K562 (cell line): Measurements from ENCODE around the gene PPP1R9B. TPM values are rescaled to one million over a fixed set of nuclear protein-coding genes. Genes with fewer than 3 reads are reported as not detected.

Experiments
- ATAC-seq: fragments of 200-7000 bp; cut with Tn5 transposase; 3 replicates; pipeline ENCODE4 v1.9.1; 2020; ENCODE audit warnings: moderate library complexity
- BruUV-seq: library from RNA; stranded (reverse); fragments of 400-500 nt; replicated peaks from 2 replicates; lab custom pipeline; 2021; lab: Mats Ljungman, UMichigan
- CTCF ChIA-PET: fragments of 300-600 bp; formaldehyde crosslinking; extraction: SDS; loops from one replicate; lab custom pipeline; 2021; ENCODE audit warnings: low intra/inter-chr PET ratio; lab: Yijun Ruan, JAX
- POLR2A ChIA-PET: fragments of 300-600, 350-650 bp; sonication (Branson Sonifier 250); formaldehyde crosslinking; extraction: SDS; loops from one replicate; lab custom pipeline; 2021; ENCODE audit warnings: antibody characterized with exemption, inconsistent platforms; lab: Yijun Ruan, JAX
- DNase-seq, 4 experiments: peaks; one replicate each; pipeline versions ENCODE4 v3.0.0 to v3.0.0-alpha.2; 2011 to 2018; ENCODE audit warnings: low spot score in 3 of 4, mixed read lengths in 3 of 4; ENCODE audit errors: extremely low read depth in 1 of 4
- FAIRE-seq: peaks from 2 replicates; lab custom pipeline; 2011; peaks lifted over from hg19 to GRCh38; lab: Jason Lieb, UNC
- H2AFZ ChIP-seq: 2 replicates; pipeline ENCODE4 v1.6.0; 2011; ENCODE audit warnings: low read depth, low read length, control low read depth, inconsistent platforms
- H3K27ac ChIP-seq: fragments of 200-600 bp; 3 replicates; pipeline ENCODE4 v1.8.0; 2011; ENCODE audit warnings: low read depth, mild to moderate bottlenecking, control low read depth, inconsistent platforms, low read length, moderate library complexity, mixed read lengths; ENCODE audit errors: extremely low read depth
- H3K27me3 ChIP-seq, 2 experiments: fragments of 300-600 bp in 1 of 2; 2 replicates in 1 of 2; 3 replicates in 1 of 2; pipeline versions ENCODE4 v1.6.0 to v1.8.0; 2011; ENCODE audit warnings: inconsistent platforms in 2 of 2, low read length in 2 of 2, mild to moderate bottlenecking in 1 of 2, mixed read lengths in 1 of 2, moderate library complexity in 1 of 2; ENCODE audit not compliant: control insufficient read depth in 2 of 2, insufficient read depth in 2 of 2
- H3K36me3 ChIP-seq: fragments of 300-600 bp; 3 replicates; pipeline ENCODE4 v1.8.0; 2011; ENCODE audit warnings: mild to moderate bottlenecking, low read length, inconsistent platforms; ENCODE audit not compliant: control insufficient read depth, insufficient read depth
- H3K4me1 ChIP-seq, 2 experiments: fragments of 200-600 bp in 1 of 2; replicated peaks in 1 of 2; 2 replicates in 1 of 2; 3 replicates in 1 of 2; pipeline versions ENCODE4 v1.5.1 to v1.8.0; 2011; ENCODE audit warnings: inconsistent platforms in 2 of 2, low read length in 2 of 2, mild to moderate bottlenecking in 1 of 2, mixed read lengths in 1 of 2, moderate library complexity in 1 of 2; ENCODE audit not compliant: control insufficient read depth in 2 of 2, insufficient read depth in 2 of 2
- H3K4me2 ChIP-seq: 2 replicates; pipeline ENCODE4 v1.6.1; 2011; ENCODE audit warnings: low read length, control low read depth, inconsistent platforms, mixed read lengths; ENCODE audit not compliant: insufficient read depth
- H3K4me3 ChIP-seq: fragments of 200-600 bp; sonication (generic), shearing (Covaris generic); 2 replicates; pipeline ENCODE4 v1.5.1; 2016; ENCODE audit warnings: control low read depth, inconsistent platforms
- H3K79me2 ChIP-seq: fragments of 200-600 bp; 3 replicates; pipeline ENCODE4 v1.8.0; 2011; ENCODE audit warnings: low read length, inconsistent platforms; ENCODE audit not compliant: control insufficient read depth, insufficient read depth
- H3K9ac ChIP-seq, 2 experiments: 2 replicates each; pipeline versions ENCODE4 v1.6.0 to v1.6.1; 2011; ENCODE audit warnings: low read depth in 2 of 2, low read length in 2 of 2, control low read depth in 1 of 2, inconsistent platforms in 1 of 2, mild to moderate bottlenecking in 1 of 2, mixed read lengths in 1 of 2; ENCODE audit not compliant: insufficient read depth in 1 of 2
- H3K9me1 ChIP-seq: one replicate; pipeline ENCODE4 v1.6.0; 2011; ENCODE audit warnings: inconsistent platforms, mild to moderate bottlenecking, low read length, moderate library complexity; ENCODE audit not compliant: control insufficient read depth, insufficient read depth
- H3K9me3 ChIP-seq: replicated peaks from 2 replicates; pipeline ENCODE4 v1.5.1; 2011; ENCODE audit warnings: low read depth, low read length, inconsistent platforms; ENCODE audit not compliant: control insufficient read depth, insufficient read depth
- H4K20me1 ChIP-seq: replicated peaks from 2 replicates; pipeline ENCODE4 v1.6.1; 2011; ENCODE audit warnings: low read length, inconsistent platforms, mixed read lengths; ENCODE audit not compliant: control insufficient read depth, insufficient read depth
- ATF1 ChIP-seq, 2 experiments: fragments of 450-650 bp in 1 of 2; IDR thresholded peaks; 2 replicates each; pipeline ENCODE4 v1.6.1; 2016; ENCODE audit warnings: missing compliant biosample characterization in 1 of 2, missing genetic modification characterization in 1 of 2
- EGR1 ChIP-seq: fragments of 450-650 bp; conservative IDR thresholded peaks from 2 replicates; pipeline ENCODE4 v1.6.1; 2017; ENCODE audit warnings: mild to moderate bottlenecking
- HIVEP1 ChIP-seq: fragments of 250-450 bp; sonication (Bioruptor Pico); IDR thresholded peaks from 2 replicates; pipeline ENCODE4 v1.4.0; 2020; ENCODE audit warnings: mild to moderate bottlenecking
- JUN ChIP-seq, 2 experiments: sonication (generic) in 1 of 2; formaldehyde crosslinking in 1 of 2; IDR thresholded peaks; 2 replicates each; pipeline versions ENCODE4 v1.6.1 to v1.8.0; 2012 to 2022; ENCODE audit warnings: borderline replicate concordance in 2 of 2, mild to moderate bottlenecking in 2 of 2, improper control_type of control experiment in 1 of 2, low read depth in 1 of 2, low read length in 1 of 2, missing genetic modification reagents in 1 of 2
- LEF1 ChIP-seq: fragments of 450-650 bp; IDR thresholded peaks from 2 replicates; pipeline ENCODE4 v1.6.1; 2016; ENCODE audit warnings: mild to moderate bottlenecking
- MECOM ChIP-seq: fragments of 250-450 bp; sonication (Bioruptor Pico); IDR thresholded peaks from 2 replicates; pipeline ENCODE4 v1.8.0; 2022; ENCODE audit warnings: inconsistent platforms
- PHF21A ChIP-seq: fragments of 450-650 bp; IDR thresholded peaks from 2 replicates; pipeline ENCODE4 v1.6.1; 2017; ENCODE audit warnings: low read depth, borderline replicate concordance
- TFAP4 ChIP-seq: sonication (generic); formaldehyde crosslinking; IDR thresholded peaks from 2 replicates; pipeline ENCODE4 v1.8.0; 2022; ENCODE audit warnings: missing genetic modification reagents, mild to moderate bottlenecking, moderate library complexity, borderline replicate concordance
- ZBTB17 ChIP-seq: fragments of 450-650 bp; formaldehyde crosslinking; IDR thresholded peaks from 2 replicates; pipeline ENCODE4 v1.4.0; 2020; ENCODE audit warnings: mild to moderate bottlenecking
- ZFPM2 ChIP-seq: fragments of 250-450 bp; sonication (Bioruptor Pico); IDR thresholded peaks from 2 replicates; pipeline ENCODE4 v1.5.1; 2022; ENCODE audit warnings: mild to moderate bottlenecking
- WGBS: fragments of 100-300 bp; shearing (Covaris generic); methylation state at CpG from one replicate; pipeline ENCODE4 v1.1.6; 2016; ENCODE audit warnings: low coverage, mixed read lengths; ENCODE audit not compliant: insufficient coverage; ENCODE audit errors: missing lambda C conversion rate; 5-methylcytosine and 5-hydroxymethylcytosine counted together
- in situ Hi-C: fragments of 300-500 bp; cut with MboI; formaldehyde crosslinking; loops from 4 replicates; pipeline ENCODE4 v1.15.0; 2018; ENCODE audit warnings: inconsistent platforms, mixed read lengths
- intact Hi-C: fragments of 100-400 bp; cut with micrococcal nuclease; formaldehyde crosslinking; loops from 2 replicates; pipeline ENCODE4 v1.14.2; 2022
- polyA plus RNA-seq, 8 experiments: library from polyadenylated mRNA; depleted of rRNA in 4 of 8; stranded (reverse) in 5 of 8; unstranded in 3 of 8; fragments of >200 nt; fragmentation: Nextera tagmentation in 2 of 8; fragmentation: Illumina TruSeq in 1 of 8; extraction: Ambion mirVana in 2 of 8; extraction: Trizol in 1 of 8; gene quantifications; 2 replicates each; pipeline versions ENCODE4 v1.2.1 to v1.2.3, GENCODE V29; 2011 to 2014; ENCODE audit warnings: inconsistent platforms in 1 of 8, missing spikeins in 1 of 8
- total RNA-seq, 7 experiments: library from RNA; depleted of rRNA in 6 of 7; stranded (reverse); fragments of >200 nt in 6 of 7; fragmentation: Illumina TruSeq in 2 of 7; extraction: Trizol in 2 of 7; gene quantifications; 2 replicates each; pipeline versions ENCODE4 v1.2.1 to v1.2.3, GENCODE V29; 2011 to 2021; ENCODE audit warnings: low replicate concordance in 1 of 7

PPP1R9B gene
- total and polyA plus RNA-seq, 9 of the 15 experiments (the other 6 are each of a cell fraction or from before 2014, with no cell fraction given) = 0.10 to 63.5 (median 24.7) TPM

- TF ChIP-seq ZBTB17 (CRISPR knock-in tag) (no peak), ATF1 (CRISPR knock-in tag; IDR thresholded peaks at IDR 0.05) (no peak), ATF1 (tag; IDR thresholded peaks at IDR 0.05) (no peak), MECOM (CRISPR knock-in tag) (no peak), LEF1 (no peak), HIVEP1 (no peak)
- TF ChIP-seq, all 486 proteins: peak for 0
Measured at GRCh38 chr17:50180111-50180510, 29.6 kb upstream of the PPP1R9B start (continued).

- BruUV-seq = no TSS peak
- intact Hi-C loops (no loop called here), in situ Hi-C loops (no loop called here)
- peak overlapping the region; percentile 89 for H2AFZ ChIP-seq
- H3K27ac ChIP-seq = no peak overlapping the region
- H3K9ac ChIP-seq = peak overlapping the region in 1 of 2 experiments; percentile 74; a peak in 2 of 4 replicates
- H3K4me3 ChIP-seq = no peak overlapping the region
- 14% methylated on average over 13 of the region's 22 CpGs for WGBS
- ChIA-PET CTCF (interaction anchor here (0.7 to 0.9 kb wide), 2 partner anchors 9 to 94 kb away, joined by 3 read pairs; no protein-coding TSS in a partner anchor), POLR2A (interaction anchor here (0.8 to 1.0 kb wide), 7 partner anchors 10 to 60 kb away, joined by 3 to 4 read pairs (median 3); no protein-coding TSS in a partner anchor)
- H3K27me3 ChIP-seq = peaks cover 15 to 33% of the 10 kb centered on the region in 2 experiments
- no peaks in the 10 kb centered on the region for H3K9me3 ChIP-seq
- peak overlapping the region; percentile 58 for H3K4me2 ChIP-seq
- H3K4me1 ChIP-seq = peaks cover 5 to 25% of the 10 kb centered on the region in 2 experiments; a peak in 3 of 5 replicates
- peak; percentile 71 to 76 (median 74) for DNase-seq
- H4K20me1 ChIP-seq = no peaks in the 10 kb centered on the region; the same call in 1 of the 2 replicates
- no peaks in the 10 kb centered on the region for H3K9me1 ChIP-seq
- FAIRE-seq = peak; percentile 83
- no peaks in the 10 kb centered on the region for H3K79me2 ChIP-seq
- no peaks in the 10 kb centered on the region for H3K36me3 ChIP-seq
- ATAC-seq = peak; percentile 96
- TF ChIP-seq TFAP4 (peak; percentile 91), PHF21A (no peak), JUN (IDR thresholded peaks at IDR 0.05; ENCODE audit: borderline replicate concordance, low read depth, low read length) (no peak), JUN (CRISPR knock-in tag; IDR thresholded peaks at IDR 0.05; ENCODE audit: borderline replicate concordance) (peak; percentile 32; the same call in 1 of the 2 replicates), ZFPM2 (no peak), EGR1 (peak; percentile 68)
Measured at GRCh38 chr17:50177983-50178834, 27.7 kb upstream of the PPP1R9B start.
